ENCODE data around the gene ATP1A2.

ATP1A2 gene

GRCh38 chr1:160157174-160157573 lies 41.6 kb downstream of the ATP1A2 start:
- H2AFZ ChIP-seq: no peak overlapping the region
- H3K9ac ChIP-seq: no peak overlapping the region
- H3K4me3 ChIP-seq (ENCODE audit: low read depth, low read length): no peak overlapping the region
- no peaks in the 10 kb centered on the region for H3K79me2 ChIP-seq
- no peaks in the 10 kb centered on the region for H3K36me3 ChIP-seq (ENCODE audit: control insufficient read depth, insufficient read depth, low read length)
- H3K27ac ChIP-seq: no peak overlapping the region
- H3K4me1 ChIP-seq: no peaks in the 10 kb centered on the region
- H3K27me3 ChIP-seq (ENCODE audit: control insufficient read depth, insufficient read depth, low read length): no peaks in the 10 kb centered on the region
- TF ChIP-seq, protein P1, sequence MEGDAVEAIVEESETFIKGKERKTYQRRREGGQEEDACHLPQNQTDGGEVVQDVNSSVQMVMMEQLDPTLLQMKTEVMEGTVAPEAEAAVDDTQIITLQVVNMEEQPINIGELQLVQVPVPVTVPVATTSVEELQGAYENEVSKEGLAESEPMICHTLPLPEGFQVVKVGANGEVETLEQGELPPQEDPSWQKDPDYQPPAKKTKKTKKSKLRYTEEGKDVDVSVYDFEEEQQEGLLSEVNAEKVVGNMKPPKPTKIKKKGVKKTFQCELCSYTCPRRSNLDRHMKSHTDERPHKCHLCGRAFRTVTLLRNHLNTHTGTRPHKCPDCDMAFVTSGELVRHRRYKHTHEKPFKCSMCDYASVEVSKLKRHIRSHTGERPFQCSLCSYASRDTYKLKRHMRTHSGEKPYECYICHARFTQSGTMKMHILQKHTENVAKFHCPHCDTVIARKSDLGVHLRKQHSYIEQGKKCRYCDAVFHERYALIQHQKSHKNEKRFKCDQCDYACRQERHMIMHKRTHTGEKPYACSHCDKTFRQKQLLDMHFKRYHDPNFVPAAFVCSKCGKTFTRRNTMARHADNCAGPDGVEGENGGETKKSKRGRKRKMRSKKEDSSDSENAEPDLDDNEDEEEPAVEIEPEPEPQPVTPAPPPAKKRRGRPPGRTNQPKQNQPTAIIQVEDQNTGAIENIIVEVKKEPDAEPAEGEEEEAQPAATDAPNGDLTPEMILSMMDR (IDR thresholded peaks at IDR 0.05): no peak
- no peak overlapping the region for H3K4me2 ChIP-seq (ENCODE audit: low read length)
- no peaks in the 10 kb centered on the region for H3K9me3 ChIP-seq (ENCODE audit: control insufficient read depth, low read length)

DNA sequence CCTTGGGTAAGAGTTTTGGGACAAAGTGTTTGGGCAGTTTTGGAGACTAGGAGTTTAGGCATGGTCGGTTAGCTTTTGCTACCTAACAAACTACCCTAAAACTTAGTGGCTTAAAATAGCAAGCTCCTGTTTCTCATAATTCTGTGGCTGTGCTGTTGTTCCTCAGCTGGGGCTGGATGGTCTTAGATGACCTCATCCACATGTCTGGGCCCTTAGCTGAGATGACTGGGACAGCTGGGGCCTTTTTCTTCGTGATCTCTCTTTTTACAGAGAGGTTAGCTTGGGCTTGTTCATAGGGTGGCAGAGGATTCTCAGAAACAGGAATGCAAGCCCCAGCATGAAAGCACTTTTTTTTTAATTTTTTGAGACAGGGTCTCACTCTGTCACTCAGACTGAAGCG lies 42.5 kb downstream of the ATP1A2 start:
- TF ChIP-seq, protein P1 (IDR thresholded peaks at IDR 0.05): no peak
- Histone ChIP-seq H3K4me2 (ENCODE audit: low read length) (no peak overlapping the region), H3K27ac (no peak overlapping the region), H3K9me3 (ENCODE audit: control insufficient read depth, low read length) (no peaks in the 10 kb centered on the region), H3K79me2 (no peaks in the 10 kb centered on the region), H3K4me3 (ENCODE audit: low read depth, low read length) (no peak overlapping the region), H3K36me3 (ENCODE audit: control insufficient read depth, insufficient read depth, low read length) (no peaks in the 10 kb centered on the region), H2AFZ (no peak overlapping the region), H3K27me3 (ENCODE audit: control insufficient read depth, insufficient read depth, low read length) (no peaks in the 10 kb centered on the region), H3K9ac (no peak overlapping the region), H3K4me1 (no peaks in the 10 kb centered on the region)

- no peak overlapping the region for H2AFZ ChIP-seq
- no peaks in the 10 kb centered on the region for H3K9me3 ChIP-seq (ENCODE audit: control insufficient read depth, low read length)
- H3K9ac ChIP-seq: no peak overlapping the region
- no peaks in the 10 kb centered on the region for H3K36me3 ChIP-seq (ENCODE audit: control insufficient read depth, insufficient read depth, low read length)
- H3K4me2 ChIP-seq (ENCODE audit: low read length): no peak overlapping the region
- H3K79me2 ChIP-seq: no peaks in the 10 kb centered on the region
- H3K27ac ChIP-seq: no peak overlapping the region
- TF ChIP-seq, protein P1 (IDR thresholded peaks at IDR 0.05): no peak
- H3K27me3 ChIP-seq (ENCODE audit: control insufficient read depth, insufficient read depth, low read length): no peaks in the 10 kb centered on the region
- no peaks in the 10 kb centered on the region for H3K4me1 ChIP-seq
- H3K4me3 ChIP-seq (ENCODE audit: low read depth, low read length): no peak overlapping the region
Measured at GRCh38 chr1:160158534-160158933, 43.0 kb downstream of the ATP1A2 start.

- TF ChIP-seq, protein P1 (IDR thresholded peaks at IDR 0.05): no peak
- Histone ChIP-seq H3K9me3 (ENCODE audit: control insufficient read depth, low read length) (no peaks in the 10 kb centered on the region), H3K79me2 (no peaks in the 10 kb centered on the region), H3K36me3 (ENCODE audit: control insufficient read depth, insufficient read depth, low read length) (no peaks in the 10 kb centered on the region), H3K27ac (no peak overlapping the region), H3K9ac (no peak overlapping the region), H3K4me1 (no peaks in the 10 kb centered on the region), H3K4me3 (ENCODE audit: low read depth, low read length) (no peak overlapping the region), H3K4me2 (ENCODE audit: low read length) (no peak overlapping the region), H2AFZ (no peak overlapping the region), H3K27me3 (ENCODE audit: control insufficient read depth, insufficient read depth, low read length) (no peaks in the 10 kb centered on the region)
Measured at GRCh38 chr1:160159846-160160245, 44.3 kb downstream of the ATP1A2 start.

GRCh38 chr1:160161965-160162705 lies 46.6 kb downstream of the ATP1A2 start:
- no peak overlapping the region for H3K27ac ChIP-seq
- no peak overlapping the region for H2AFZ ChIP-seq
- no peak overlapping the region for H3K9ac ChIP-seq
- no peaks in the 10 kb centered on the region for H3K9me3 ChIP-seq (ENCODE audit: control insufficient read depth, low read length)
- H3K4me1 ChIP-seq: no peaks in the 10 kb centered on the region
- TF ChIP-seq, protein P1 (IDR thresholded peaks at IDR 0.05): no peak
- no peaks in the 10 kb centered on the region for H3K79me2 ChIP-seq
- no peak overlapping the region for H3K4me2 ChIP-seq (ENCODE audit: low read length)
- H3K36me3 ChIP-seq (ENCODE audit: control insufficient read depth, insufficient read depth, low read length): no peaks in the 10 kb centered on the region
- no peak overlapping the region for H3K4me3 ChIP-seq (ENCODE audit: low read depth, low read length)
- H3K27me3 ChIP-seq (ENCODE audit: control insufficient read depth, insufficient read depth, low read length): no peaks in the 10 kb centered on the region
